Ishikawa (cell line): ENCODE results near the gene NPS.

ENCODE experiments used
- CEBPB ChIP-seq: IDR thresholded peaks from 2 replicates; pipeline ENCODE4 v1.6.1; 2012
- CREB1 ChIP-seq: IDR thresholded peaks from 2 replicates; pipeline ENCODE4 v1.6.1; 2012; ENCODE audit warnings: low read depth
- EGR1 ChIP-seq: IDR thresholded peaks from 2 replicates; pipeline ENCODE4 v1.6.1; 2012
- EP300 ChIP-seq: IDR thresholded peaks from 2 replicates; pipeline ENCODE4 v1.6.1; 2012; ENCODE audit warnings: borderline replicate concordance
- FOXM1 ChIP-seq: IDR thresholded peaks from 2 replicates; pipeline ENCODE4 v1.6.1; 2012; ENCODE audit warnings: low read depth, borderline replicate concordance
- NFIC ChIP-seq: IDR thresholded peaks from 2 replicates; pipeline ENCODE4 v1.6.1; 2012
- RAD21 ChIP-seq: IDR thresholded peaks from 2 replicates; pipeline ENCODE4 v1.6.1; 2012; ENCODE audit warnings: low read depth
- TAF1 ChIP-seq: IDR thresholded peaks from 2 replicates; pipeline ENCODE4 v1.6.1; 2012; ENCODE audit warnings: low read depth, mild to moderate bottlenecking
- TCF12 ChIP-seq: IDR thresholded peaks from 2 replicates; pipeline ENCODE4 v1.6.1; 2012; ENCODE audit warnings: low read depth
- TEAD4 ChIP-seq: IDR thresholded peaks from 2 replicates; pipeline ENCODE4 v1.6.1; 2012
- YY1 ChIP-seq: IDR thresholded peaks from 2 replicates; pipeline ENCODE4 v1.6.1; 2012; ENCODE audit warnings: low read depth
- ZBTB7A ChIP-seq: IDR thresholded peaks from 2 replicates; pipeline ENCODE4 v1.6.1; 2012; ENCODE audit warnings: low read depth
- TF ChIP-seq, protein P1 (sequence below): IDR thresholded peaks from 2 replicates; pipeline ENCODE4 v1.6.1; 2012
- TF ChIP-seq, protein P2 (sequence below): IDR thresholded peaks from 2 replicates; pipeline ENCODE4 v1.6.1; 2012; ENCODE audit warnings: low read depth, mild to moderate bottlenecking
- TF ChIP-seq, protein P3 (sequence below): IDR thresholded peaks from 2 replicates; pipeline ENCODE4 v1.6.1; 2012

NPS gene

DNA sequence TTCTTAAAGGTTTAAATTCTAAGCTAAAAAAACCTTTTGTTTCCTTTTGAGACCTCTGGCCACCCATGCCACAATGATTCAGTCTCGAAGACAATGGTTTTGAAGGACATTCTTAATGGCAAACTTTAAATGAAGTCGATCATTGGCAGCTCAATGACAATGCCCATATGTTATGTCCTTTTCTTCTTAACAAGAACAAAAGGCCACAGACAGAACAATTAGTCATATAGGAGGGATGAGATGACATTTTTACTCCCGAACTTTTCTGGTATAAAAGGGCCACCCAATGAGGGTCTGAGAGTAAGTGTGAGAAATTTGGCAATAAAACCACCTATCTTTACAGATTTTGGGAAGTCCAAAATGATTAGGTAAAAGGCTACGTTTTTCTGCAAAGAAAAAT is at the start of gene NPS:
TSS of gene NPS (plus strand) at position 301 of the 400 bp plus-strand sequence. CDS start at position 361, 60 bp downstream.
- no peak for TF ChIP-seq EP300
- no peak for TF ChIP-seq FOXM1
- no peak for TF ChIP-seq TAF1
- no peak for TF ChIP-seq EGR1
- no peak for TF ChIP-seq TCF12
- TF ChIP-seq TEAD4: no peak
- no peak for TF ChIP-seq CEBPB
- TF ChIP-seq, protein P1, sequence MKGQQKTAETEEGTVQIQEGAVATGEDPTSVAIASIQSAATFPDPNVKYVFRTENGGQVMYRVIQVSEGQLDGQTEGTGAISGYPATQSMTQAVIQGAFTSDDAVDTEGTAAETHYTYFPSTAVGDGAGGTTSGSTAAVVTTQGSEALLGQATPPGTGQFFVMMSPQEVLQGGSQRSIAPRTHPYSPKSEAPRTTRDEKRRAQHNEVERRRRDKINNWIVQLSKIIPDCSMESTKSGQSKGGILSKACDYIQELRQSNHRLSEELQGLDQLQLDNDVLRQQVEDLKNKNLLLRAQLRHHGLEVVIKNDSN: no peak
- no peak for TF ChIP-seq YY1
- TF ChIP-seq CREB1: no peak
- no peak for TF ChIP-seq ZBTB7A
- TF ChIP-seq NFIC: no peak
- TF ChIP-seq, protein P2, sequence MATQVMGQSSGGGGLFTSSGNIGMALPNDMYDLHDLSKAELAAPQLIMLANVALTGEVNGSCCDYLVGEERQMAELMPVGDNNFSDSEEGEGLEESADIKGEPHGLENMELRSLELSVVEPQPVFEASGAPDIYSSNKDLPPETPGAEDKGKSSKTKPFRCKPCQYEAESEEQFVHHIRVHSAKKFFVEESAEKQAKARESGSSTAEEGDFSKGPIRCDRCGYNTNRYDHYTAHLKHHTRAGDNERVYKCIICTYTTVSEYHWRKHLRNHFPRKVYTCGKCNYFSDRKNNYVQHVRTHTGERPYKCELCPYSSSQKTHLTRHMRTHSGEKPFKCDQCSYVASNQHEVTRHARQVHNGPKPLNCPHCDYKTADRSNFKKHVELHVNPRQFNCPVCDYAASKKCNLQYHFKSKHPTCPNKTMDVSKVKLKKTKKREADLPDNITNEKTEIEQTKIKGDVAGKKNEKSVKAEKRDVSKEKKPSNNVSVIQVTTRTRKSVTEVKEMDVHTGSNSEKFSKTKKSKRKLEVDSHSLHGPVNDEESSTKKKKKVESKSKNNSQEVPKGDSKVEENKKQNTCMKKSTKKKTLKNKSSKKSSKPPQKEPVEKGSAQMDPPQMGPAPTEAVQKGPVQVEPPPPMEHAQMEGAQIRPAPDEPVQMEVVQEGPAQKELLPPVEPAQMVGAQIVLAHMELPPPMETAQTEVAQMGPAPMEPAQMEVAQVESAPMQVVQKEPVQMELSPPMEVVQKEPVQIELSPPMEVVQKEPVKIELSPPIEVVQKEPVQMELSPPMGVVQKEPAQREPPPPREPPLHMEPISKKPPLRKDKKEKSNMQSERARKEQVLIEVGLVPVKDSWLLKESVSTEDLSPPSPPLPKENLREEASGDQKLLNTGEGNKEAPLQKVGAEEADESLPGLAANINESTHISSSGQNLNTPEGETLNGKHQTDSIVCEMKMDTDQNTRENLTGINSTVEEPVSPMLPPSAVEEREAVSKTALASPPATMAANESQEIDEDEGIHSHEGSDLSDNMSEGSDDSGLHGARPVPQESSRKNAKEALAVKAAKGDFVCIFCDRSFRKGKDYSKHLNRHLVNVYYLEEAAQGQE: no peak
- no peak for TF ChIP-seq RAD21
- TF ChIP-seq, protein P3, sequence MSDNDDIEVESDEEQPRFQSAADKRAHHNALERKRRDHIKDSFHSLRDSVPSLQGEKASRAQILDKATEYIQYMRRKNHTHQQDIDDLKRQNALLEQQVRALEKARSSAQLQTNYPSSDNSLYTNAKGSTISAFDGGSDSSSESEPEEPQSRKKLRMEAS: no peak

DNA sequence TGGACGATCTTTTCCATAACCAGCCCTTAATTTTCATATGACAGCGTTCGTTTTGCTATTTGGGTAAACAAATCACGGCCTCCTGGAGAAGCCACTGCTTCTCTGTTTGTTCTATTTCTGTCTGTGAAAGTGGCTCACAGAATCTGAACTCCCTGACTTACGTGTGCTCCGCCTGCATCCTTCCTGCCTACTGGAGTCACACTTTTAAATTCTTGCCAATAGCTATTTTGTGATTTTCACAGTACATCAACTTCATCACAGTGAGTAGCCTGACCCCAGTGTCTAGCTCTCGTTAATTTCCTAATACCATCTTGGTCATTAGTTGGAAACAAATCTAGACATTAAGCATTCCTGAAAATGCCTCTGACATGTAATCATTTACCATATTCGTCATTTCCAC is 49.0 kb upstream of the NPS start:
- TF ChIP-seq, protein P2: no peak
- TF ChIP-seq TEAD4 (no peak), YY1 (no peak), TAF1 (no peak), CEBPB (no peak), RAD21 (no peak), EP300 (no peak), TCF12 (no peak), EGR1 (no peak), FOXM1 (no peak), CREB1 (no peak), NFIC (no peak), ZBTB7A (no peak)
- TF ChIP-seq, protein P3: no peak
- TF ChIP-seq, protein P1: no peak

DNA sequence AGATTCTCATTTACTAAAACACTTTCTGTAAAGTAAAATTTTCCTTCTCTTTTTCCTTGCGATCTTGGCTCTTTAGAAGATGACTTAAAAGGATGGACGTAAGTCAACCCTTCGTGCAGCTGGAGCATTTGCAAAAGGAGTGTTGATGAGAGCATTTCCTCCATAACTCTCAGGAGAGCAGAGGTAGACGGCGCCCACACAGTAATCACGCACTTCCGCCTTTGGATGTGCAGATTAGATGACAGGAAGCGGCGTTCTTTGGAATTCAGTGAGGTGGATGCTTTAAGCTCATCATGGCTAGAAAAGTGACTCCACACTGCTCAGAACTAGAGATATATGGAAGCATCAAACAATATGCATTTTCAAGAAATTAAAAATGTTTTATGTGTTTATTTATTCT is 43.0 kb upstream of the NPS start:
- TF ChIP-seq CREB1 (no peak), EP300 (no peak), TAF1 (no peak), CEBPB (no peak), TCF12 (no peak), TEAD4 (no peak), YY1 (no peak), RAD21 (no peak), NFIC (no peak), EGR1 (no peak), FOXM1 (no peak), ZBTB7A (no peak)
- TF ChIP-seq, protein P2: no peak
- TF ChIP-seq, protein P3: no peak
- TF ChIP-seq, protein P1: no peak

- TF ChIP-seq TAF1 (no peak), NFIC (no peak), TEAD4 (no peak), EP300 (no peak), CREB1 (no peak), CEBPB (no peak), RAD21 (no peak), FOXM1 (no peak)
These were observed 26.8 kb upstream of the NPS start for GRCh38 chr10:127522298-127522697.
